CD4-positive, alpha-beta T cell (primary cell): ENCODE measurements around the gene SAG. TPM values are rescaled to one million over a fixed set of nuclear protein-coding genes. Genes with fewer than 3 reads are reported as not detected.
"Not testable (repeated sequence)": the region's sequence is repeated elsewhere in the genome, so short reads cannot be mapped to it uniquely, and the experiment has no call there.

Source experiments
- ATAC-seq: fragments of 200-7000 bp; cut with Tn5 transposase; one replicate; pipeline ENCODE4 v1.10.0; 2022; ENCODE audit warnings: mild to moderate bottlenecking; ENCODE audit not compliant: poor library complexity
- CTCF ChIA-PET: fragments of 350-600 bp; sonication (Branson Sonifier 250); formaldehyde crosslinking; loops from one replicate; lab custom pipeline; 2021; ENCODE audit warnings: antibody characterized with exemption, inconsistent platforms; lab: Charles Lee
- POLR2A ChIA-PET: fragments of 350-600 bp; sonication (Branson Sonifier 250); formaldehyde crosslinking; loops from one replicate; lab custom pipeline; 2021; ENCODE audit warnings: antibody characterized with exemption, inconsistent platforms; lab: Charles Lee
- DNase-seq, 14 experiments: peaks; one replicate each; pipeline ENCODE4 v3.0.0-alpha.2; 2013 to 2020; ENCODE audit warnings: mixed read lengths in 2 of 14
- H3K27ac ChIP-seq, 2 donors: one replicate each; pipeline versions ENCODE4 v1.5.1 to v1.7.0; 2013; ENCODE audit warnings: low read length in 2 of 2, low read depth in 1 of 2, mild to moderate bottlenecking in 1 of 2
- H3K27me3 ChIP-seq, 2 experiments: 1 replicate in 1 of 2; 2 replicates in 1 of 2; pipeline versions ENCODE4 v1.6.1 to v1.7.0; 2013; ENCODE audit warnings: low read length in 2 of 2, control low read depth in 1 of 2, mild to moderate bottlenecking in 1 of 2, moderate library complexity in 1 of 2; ENCODE audit not compliant: insufficient read depth in 2 of 2, control insufficient read depth in 1 of 2
- H3K36me3 ChIP-seq: one replicate; pipeline ENCODE4 v1.6.1; 2013; ENCODE audit warnings: low read length, control low read depth; ENCODE audit not compliant: insufficient read depth
- H3K4me1 ChIP-seq: one replicate; pipeline ENCODE4 v1.6.1; 2013; ENCODE audit warnings: low read length, control low read depth; ENCODE audit not compliant: insufficient read depth
- H3K4me3 ChIP-seq: one replicate; pipeline ENCODE4 v1.5.1; 2013; ENCODE audit warnings: mild to moderate bottlenecking, low read length, moderate library complexity
- H3K9me3 ChIP-seq, 2 experiments: 1 replicate in 1 of 2; 2 replicates in 1 of 2; pipeline versions ENCODE4 v1.6.1 to v1.7.0; 2013; ENCODE audit warnings: low read length in 2 of 2, mild to moderate bottlenecking in 2 of 2, control low read depth in 1 of 2, moderate library complexity in 1 of 2; ENCODE audit not compliant: control insufficient read depth in 1 of 2, insufficient read depth in 1 of 2
- H3K27ac Mint-ChIP-seq: one replicate; pipeline ENCODE4 v1.8.0; 2020; ENCODE audit warnings: mixed read lengths
- H3K27me3 Mint-ChIP-seq: one replicate; pipeline ENCODE4 v1.8.0; 2021; ENCODE audit warnings: mixed read lengths
- H3K36me3 Mint-ChIP-seq: one replicate; pipeline ENCODE4 v1.8.0; 2021; ENCODE audit warnings: low read depth, mixed read lengths
- H3K4me1 Mint-ChIP-seq: one replicate; pipeline ENCODE4 v1.8.0; 2021; ENCODE audit warnings: low read depth, mixed read lengths
- H3K4me3 Mint-ChIP-seq: one replicate; pipeline ENCODE4 v1.8.0; 2020; ENCODE audit warnings: mild to moderate bottlenecking, mixed read lengths
- H3K9me3 Mint-ChIP-seq: one replicate; pipeline ENCODE4 v1.8.0; 2020; ENCODE audit warnings: mixed read lengths
- intact Hi-C, 2 experiments: fragments of 100-400 bp; cut with DNase I in 1 of 2; cut with micrococcal nuclease in 1 of 2; formaldehyde crosslinking; loops; one replicate each; pipeline versions ENCODE4 v1.15.1 to v1.9.0; 2023 to 2025; cut with DNase I, micrococcal nuclease
- total RNA-seq, 174 experiments: library from RNA in 2 of 174; stranded (reverse) in 2 of 174; gene quantifications; one replicate each; pipeline ENCODE4 v1.2.3 and lab custom pipeline; 2021 to 2026
- TF ChIP-seq, protein P1 (sequence below): fragments of 200-600 bp; IDR thresholded peaks from one replicate; pipeline ENCODE4 v1.8.0; 2022; ENCODE audit warnings: antibody characterized with exemption, mild to moderate bottlenecking

Gene SAG
- total RNA-seq, 2 experiments from 2014 or later, result 0.03 to 0.22 TPM

DNA sequence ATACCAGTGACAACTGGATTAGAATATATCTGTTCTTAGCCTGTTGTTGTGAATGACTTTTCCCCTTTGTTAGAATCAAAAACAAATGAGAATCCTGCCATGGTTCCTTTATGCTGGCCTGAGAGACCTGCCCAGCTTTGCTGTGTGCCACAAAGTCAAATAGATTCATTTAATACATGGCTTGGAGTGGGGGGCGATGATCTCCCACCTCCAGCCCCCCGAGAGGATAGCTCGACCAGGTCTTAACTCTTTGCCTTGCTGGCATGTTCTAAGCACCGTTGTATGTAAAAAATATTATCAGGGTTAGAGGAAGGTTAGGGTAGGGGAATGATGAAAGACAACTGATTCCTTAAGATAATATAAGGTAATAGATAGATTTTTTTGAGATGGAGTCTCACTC is 24.5 kb downstream of the SAG start:
- Histone ChIP-seq H3K27ac (peak overlapping the region; percentile 69 to 86), H3K9me3 (peaks cover 0 to 5% of the 10 kb centered on the region in 2 experiments), H3K4me1 (peaks cover 63% of the 10 kb centered on the region), H3K27me3 (no peaks in the 10 kb centered on the region), H3K4me3 (no peak overlapping the region), H3K36me3 (no peaks in the 10 kb centered on the region)
- Mint-ChIP-seq H3K36me3 (no peaks in the 10 kb centered on the region), H3K9me3 (peaks cover 3% of the 10 kb centered on the region), H3K27me3 (no peaks in the 10 kb centered on the region), H3K4me3 (peak overlapping the region; percentile 40), H3K27ac (peak overlapping the region; percentile 93), H3K4me1 (peaks cover 57% of the 10 kb centered on the region)
- DNase-seq (no peak), ATAC-seq (peak; percentile 3)
- intact Hi-C loops, result no loop called here
- CTCF ChIA-PET, result interaction anchor here (2.1 kb wide), 1 partner anchor 22 kb away, joined by 6 read pairs; the partner anchor contains the start of gene DGKD
- POLR2A ChIA-PET, result interaction anchor here (0.6 to 2.8 kb wide), 16 partner anchors 10 to 1017 kb away, joined by 3 to 77 read pairs (median 6); partner anchors contain the start of genes ATG16L1, DGKD, EIF4E2 and TIGD1
- TF ChIP-seq, protein P1, sequence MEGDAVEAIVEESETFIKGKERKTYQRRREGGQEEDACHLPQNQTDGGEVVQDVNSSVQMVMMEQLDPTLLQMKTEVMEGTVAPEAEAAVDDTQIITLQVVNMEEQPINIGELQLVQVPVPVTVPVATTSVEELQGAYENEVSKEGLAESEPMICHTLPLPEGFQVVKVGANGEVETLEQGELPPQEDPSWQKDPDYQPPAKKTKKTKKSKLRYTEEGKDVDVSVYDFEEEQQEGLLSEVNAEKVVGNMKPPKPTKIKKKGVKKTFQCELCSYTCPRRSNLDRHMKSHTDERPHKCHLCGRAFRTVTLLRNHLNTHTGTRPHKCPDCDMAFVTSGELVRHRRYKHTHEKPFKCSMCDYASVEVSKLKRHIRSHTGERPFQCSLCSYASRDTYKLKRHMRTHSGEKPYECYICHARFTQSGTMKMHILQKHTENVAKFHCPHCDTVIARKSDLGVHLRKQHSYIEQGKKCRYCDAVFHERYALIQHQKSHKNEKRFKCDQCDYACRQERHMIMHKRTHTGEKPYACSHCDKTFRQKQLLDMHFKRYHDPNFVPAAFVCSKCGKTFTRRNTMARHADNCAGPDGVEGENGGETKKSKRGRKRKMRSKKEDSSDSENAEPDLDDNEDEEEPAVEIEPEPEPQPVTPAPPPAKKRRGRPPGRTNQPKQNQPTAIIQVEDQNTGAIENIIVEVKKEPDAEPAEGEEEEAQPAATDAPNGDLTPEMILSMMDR, result no peak

DNA sequence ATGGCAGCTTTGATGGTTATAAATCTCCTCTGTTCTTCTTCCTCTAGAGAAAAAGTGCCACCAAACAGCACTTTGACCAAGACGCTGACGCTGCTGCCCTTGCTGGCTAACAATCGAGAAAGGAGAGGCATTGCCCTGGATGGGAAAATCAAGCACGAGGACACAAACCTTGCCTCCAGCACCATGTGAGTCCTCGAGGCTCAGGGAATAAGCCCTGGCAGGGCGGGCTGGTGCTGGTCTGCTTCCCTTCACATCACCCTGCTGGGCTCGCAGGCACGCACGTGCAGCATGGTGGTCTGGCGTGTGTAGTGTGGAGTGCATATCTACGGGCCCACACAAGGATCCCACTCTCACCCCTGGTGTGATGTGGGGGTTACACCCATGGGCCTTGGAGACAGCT is 27.3 kb downstream of the SAG start:
- Mint-ChIP-seq H3K9me3 (peaks cover 3% of the 10 kb centered on the region), H3K4me3 (no peak overlapping the region), H3K27ac (peak overlapping the region; percentile 93), H3K4me1 (peaks cover 53% of the 10 kb centered on the region), H3K36me3 (no peaks in the 10 kb centered on the region), H3K27me3 (no peaks in the 10 kb centered on the region)
- H3K4me3 ChIP-seq, result no peak overlapping the region
- intact Hi-C loops, result loop anchor here in 1 of 2 experiments (1.0 kb wide), 1 partner anchor 18 kb away; no protein-coding TSS in a partner anchor
- no peaks in the 10 kb centered on the region for H3K27me3 ChIP-seq
- H3K27ac ChIP-seq, result no peak overlapping the region
- TF ChIP-seq, protein P1, result no peak
- ChIA-PET CTCF (no interaction called here), POLR2A (interaction anchor here (1.6 kb wide), 1 partner anchor 67 kb away, joined by 7 read pairs; no protein-coding TSS in a partner anchor)
- H3K9me3 ChIP-seq, result no peaks in the 10 kb centered on the region
- ATAC-seq (no peak), DNase-seq (no peak)
- peaks cover 59% of the 10 kb centered on the region for H3K4me1 ChIP-seq
- no peaks in the 10 kb centered on the region for H3K36me3 ChIP-seq

DNA sequence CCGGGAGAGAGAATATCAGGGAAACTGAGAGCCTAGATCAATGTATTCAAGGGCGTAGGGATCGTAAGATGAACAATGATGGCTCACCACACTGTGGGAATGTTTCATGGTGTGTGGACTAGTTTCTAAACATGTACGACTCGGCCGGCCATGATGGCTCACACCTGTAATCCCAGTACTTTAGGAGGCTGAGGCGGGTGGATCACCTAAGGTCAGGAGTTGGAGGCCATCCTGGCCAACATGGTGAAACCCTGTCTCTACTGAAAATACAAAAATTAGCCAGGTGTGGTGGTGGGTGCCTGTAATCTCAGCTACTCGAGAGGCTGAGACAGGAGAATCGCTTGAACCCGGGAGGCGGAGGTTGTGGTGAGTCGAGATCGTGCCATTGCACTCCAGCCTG is 28.5 kb downstream of the SAG start:
- H3K27me3 ChIP-seq, H3K9me3 Mint-ChIP-seq, H3K4me3 ChIP-seq, CTCF ChIA-PET, H3K27ac ChIP-seq, ATAC-seq, DNase-seq, H3K4me3 Mint-ChIP-seq, intact Hi-C loops, H3K27me3 Mint-ChIP-seq, H3K27ac Mint-ChIP-seq, H3K9me3 ChIP-seq, H3K36me3 ChIP-seq, POLR2A ChIA-PET, H3K36me3 Mint-ChIP-seq: not testable (repeated sequence)
- H3K4me1 Mint-ChIP-seq, result peaks cover 47% of the 10 kb centered on the region
- peaks cover 47% of the 10 kb centered on the region for H3K4me1 ChIP-seq

DNA sequence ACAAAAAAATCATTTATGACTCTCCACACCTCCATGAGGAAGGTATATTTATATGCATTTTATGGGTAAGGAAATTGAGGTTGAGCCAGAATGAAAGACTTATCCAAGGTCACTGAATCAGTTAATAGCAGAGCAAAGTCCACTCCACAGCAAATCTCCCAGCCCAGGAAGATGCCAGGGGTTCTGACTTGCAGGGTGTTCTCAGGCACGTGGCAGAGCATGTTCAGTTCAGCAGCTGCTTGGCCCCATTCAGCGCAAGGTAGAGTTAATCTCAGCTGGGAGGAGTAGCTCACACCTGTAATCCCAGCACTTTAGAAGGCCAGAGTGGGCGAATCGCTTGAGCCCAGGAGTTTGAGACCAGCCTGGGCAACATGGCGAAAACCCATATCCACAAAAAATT is 28.9 kb downstream of the SAG start:
- no peak overlapping the region for H3K27ac Mint-ChIP-seq
- TF ChIP-seq, protein P1, result no peak
- H3K27ac ChIP-seq, result no peak overlapping the region
- H3K4me3 Mint-ChIP-seq, result no peak overlapping the region
- no peak overlapping the region for H3K4me3 ChIP-seq
- no peak for ATAC-seq
- no peaks in the 10 kb centered on the region for H3K27me3 Mint-ChIP-seq
- peaks cover 42% of the 10 kb centered on the region for H3K4me1 ChIP-seq
- H3K9me3 Mint-ChIP-seq, result peaks cover 2% of the 10 kb centered on the region
- no peaks in the 10 kb centered on the region for H3K9me3 ChIP-seq
- no peak for DNase-seq
- H3K36me3 Mint-ChIP-seq, result no peaks in the 10 kb centered on the region
- intact Hi-C loops, result no loop called here
- no peaks in the 10 kb centered on the region for H3K36me3 ChIP-seq
- H3K27me3 ChIP-seq, result no peaks in the 10 kb centered on the region
- ChIA-PET POLR2A (no interaction called here), CTCF (interaction anchor here (0.7 kb wide), 1 partner anchor 30 kb away, joined by 4 read pairs; no protein-coding TSS in a partner anchor)
- H3K4me1 Mint-ChIP-seq, result peaks cover 42% of the 10 kb centered on the region
